Fibroblast of peridontal ligament (primary cell): ENCODE data around the gene NFIX.

ENCODE experiments used
- DNase-seq: peaks from one replicate; pipeline ENCODE4 v3.0.0-alpha.2; 2010; ENCODE audit errors: extremely low read depth

Gene NFIX

DNA sequence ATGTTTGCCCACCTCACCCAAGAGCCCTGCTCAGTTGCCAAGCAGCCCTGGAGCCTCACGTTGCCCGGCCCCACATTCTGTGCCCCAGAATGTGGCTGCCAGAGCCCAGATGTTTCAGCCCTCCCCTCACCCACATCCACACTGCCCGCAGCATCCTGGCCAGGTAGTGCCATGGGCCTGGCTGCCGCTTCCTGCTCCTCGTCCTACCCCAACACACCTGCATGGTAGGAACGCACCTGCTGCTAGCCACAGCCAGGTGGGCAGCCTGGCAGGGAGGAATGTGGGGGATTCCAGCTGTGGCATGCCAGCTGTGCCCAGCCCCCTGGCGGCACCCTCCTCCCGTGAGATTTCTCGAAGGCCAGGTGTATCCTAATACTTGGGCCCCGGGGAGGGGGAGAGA, 7.5 kb upstream of the NFIX start:
- DNase-seq: no peak

DNA sequence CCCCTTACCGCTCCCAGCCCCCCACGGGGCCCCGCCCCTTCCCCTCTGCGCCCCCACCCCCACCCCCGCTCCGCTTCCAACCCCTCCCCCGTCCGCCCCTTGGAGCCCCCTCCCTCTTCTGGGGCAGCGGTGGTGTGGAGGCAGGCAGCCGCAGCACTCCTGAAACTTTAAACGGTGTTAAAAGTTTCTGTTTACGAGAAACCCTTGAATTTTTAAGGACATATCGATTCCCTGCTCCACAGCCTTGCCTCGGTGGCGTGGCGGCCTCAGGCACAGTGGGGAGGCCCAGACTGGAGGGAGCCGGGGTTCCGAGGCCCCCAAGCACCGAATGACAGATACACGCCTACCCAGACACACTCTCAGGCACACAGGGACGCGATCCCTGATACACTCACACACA, 4.8 kb upstream of the NFIX start:
- DNase-seq: no peak

DNA sequence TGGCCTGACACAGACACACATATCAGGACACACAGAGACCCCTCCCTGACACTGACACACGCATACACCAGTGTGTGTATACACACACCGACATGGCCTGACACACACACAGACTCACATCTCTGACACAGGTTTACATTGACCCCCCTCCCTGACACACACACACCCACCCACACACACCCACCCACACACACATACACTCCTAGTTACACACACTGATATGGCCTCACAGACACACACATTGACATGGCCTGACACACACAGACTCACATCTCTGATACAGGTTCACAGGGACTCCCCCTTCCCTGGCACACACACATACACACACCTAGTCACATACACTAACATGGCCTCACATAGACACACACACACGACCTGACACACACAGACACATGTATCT, 4.4 kb upstream of the NFIX start:
- DNase-seq: no peak

DNA sequence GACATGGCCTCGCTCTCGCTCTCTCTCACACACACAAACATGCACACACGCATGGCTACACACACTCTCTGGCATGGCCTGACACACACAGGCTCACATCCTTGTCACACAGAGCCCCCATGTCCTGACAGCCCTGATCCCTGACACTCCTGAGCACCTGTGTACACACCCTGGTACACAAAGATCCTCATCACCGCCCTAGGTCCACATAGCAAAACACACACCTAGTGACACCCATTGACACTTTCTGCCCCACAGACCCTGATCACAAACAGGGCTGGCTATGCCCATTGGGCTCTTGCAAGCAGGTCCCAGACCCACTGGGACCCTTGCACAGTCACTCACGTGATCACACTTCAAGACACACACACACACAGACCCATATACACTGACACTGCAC, 4.0 kb upstream of the NFIX start:
- no peak for DNase-seq

DNA sequence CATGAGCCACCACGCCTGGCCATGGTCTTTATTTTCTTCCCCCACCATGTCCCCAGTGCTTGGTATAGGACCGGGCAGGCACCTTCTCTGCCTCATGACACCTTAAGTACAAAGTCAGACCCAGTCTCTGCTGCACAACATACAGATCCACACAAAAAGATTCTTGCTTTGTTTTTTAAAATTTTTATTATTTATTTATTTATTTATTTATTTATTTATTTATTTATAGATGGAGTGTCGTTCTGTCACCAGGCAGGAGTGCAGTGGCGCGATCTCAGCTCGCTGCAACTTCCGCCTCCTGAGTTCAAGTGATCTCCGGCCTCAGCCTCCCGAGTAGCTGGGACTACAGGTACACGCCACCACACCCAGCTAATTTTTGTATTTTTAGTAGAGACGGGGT, 2.5 kb upstream of the NFIX start:
- DNase-seq: no peak

DNA sequence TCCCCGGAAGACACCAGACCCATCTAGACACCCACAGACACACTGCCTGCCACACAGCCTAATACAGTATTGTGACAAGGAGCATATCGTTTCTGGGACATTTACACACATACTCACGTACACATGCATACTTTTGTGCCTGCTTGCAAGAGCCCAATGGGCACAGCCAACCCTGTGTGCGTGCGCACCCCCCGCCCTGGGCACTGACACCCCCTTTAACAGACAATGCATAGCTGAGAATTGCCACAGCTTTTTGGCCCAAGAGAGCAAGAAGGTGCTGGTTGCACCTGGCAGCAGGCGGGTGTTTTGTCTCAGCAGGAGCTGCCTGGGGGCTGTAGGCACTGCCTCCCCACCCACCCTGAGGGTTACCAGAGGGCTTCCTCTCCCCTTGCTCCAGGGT, 1.7 kb upstream of the NFIX start:
- no peak for DNase-seq

DNA sequence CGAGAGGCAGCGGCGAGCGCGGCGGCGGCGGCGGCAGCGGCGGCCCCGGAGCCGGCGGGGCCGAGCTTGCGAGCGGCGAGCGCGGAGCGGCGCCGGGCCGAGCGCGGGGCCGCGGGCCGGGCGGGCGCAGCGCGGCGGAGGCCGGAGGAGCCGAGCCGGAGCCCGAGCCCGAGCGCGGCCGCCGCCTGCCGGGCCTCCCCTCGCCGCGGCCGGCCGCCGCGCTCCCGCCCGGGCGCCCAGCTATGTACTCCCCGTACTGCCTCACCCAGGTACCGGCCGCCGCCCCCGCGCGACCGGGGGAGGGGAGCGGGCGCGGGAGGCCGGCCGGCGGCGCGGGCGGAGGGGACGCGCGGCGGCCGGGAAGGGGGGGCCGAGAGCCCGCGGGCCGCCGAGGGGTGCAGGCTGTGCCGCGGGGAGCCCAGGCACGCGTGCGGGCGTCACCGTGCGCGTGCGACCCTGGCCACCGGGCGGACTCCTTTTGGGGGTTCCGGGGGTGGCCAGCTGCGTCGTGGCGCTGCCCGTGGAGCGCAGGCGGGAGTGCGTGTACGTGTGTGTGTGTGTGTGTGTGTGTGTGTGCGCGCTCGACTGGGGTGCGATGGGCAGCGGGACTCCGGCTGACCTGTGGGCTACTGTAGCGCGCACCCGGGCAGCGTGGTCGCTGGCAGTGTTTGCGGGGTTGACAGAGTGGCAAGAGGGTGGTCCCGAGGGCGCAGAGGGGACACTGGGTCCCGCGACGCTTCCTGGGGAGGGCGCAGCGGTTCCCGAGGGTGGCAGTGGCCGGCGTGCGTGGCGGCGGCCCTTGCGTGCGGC, 526 bp downstream of the NFIX start:
- DNase-seq: no peak

DNA sequence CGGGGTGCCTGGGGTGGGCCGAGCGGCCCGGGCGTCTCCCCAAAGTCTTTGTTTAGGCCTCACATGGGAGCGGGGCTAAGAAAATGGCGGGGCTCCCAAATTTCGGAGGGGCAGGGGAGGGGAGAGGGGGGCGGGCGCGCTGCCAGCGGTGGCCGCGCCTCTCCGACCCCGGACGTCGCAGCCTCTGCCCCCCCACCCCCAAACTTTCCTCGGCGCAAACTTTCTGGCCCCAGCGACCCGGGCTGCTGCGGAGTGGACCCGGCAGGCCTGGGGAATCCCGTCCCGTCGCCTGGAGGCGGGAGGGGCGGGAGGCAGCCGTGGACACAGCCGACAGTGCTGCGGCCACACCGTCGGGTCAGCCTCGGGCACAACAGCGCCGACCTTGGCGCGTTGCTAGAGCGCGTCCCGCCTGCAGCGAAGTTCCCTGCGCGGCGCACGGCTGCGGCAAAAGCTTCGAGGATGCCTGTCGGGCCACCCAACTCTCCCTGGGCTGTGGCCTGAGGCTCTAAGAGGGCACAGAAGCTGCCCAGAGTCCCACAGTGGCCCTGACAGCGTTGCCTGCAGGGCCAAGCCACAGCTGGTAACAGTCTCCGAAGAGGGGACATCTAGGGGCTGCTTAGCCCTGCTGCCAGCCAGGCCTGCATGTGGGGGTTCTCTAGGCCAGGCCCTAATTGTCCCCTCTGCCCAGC, 1.3 kb downstream of the NFIX start:
- peak; percentile 33 for DNase-seq

DNA sequence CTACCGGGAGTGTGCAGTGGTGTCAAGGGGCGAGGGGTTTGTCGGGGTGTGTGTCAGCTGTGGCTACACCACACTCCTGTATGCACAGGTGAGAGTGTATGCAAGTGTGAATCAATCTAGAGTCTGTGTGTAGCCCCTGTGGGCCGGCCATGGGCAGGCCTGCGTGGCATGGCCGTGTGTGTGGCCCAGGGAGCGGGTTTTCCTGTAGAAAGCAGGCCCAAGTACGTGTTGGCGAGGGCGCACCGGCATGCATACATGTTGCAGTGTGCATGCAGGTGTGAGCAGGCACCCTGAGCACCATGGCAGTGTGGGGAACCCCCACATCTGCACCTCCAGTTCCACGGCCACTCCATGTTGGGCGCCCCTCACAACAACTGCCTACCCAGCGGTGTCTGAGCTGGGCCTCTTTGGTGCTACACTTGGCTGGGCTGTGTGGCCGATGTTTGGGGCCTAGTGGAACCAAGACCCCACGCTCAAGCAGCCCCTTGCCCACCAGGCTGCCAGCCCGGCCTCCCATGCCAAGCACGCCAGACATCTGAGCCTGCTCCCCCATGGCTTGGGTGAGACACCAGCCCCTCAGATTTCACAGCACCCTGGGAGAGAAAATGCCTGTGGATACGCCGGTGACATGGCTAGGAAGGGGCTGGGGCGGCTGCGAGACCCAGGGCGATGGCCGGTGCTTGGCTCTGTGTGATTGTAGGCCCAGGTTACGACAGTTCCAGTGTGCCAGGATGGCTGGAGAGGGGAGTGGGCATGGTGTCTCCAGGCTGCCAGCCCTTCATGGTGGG, 2.1 kb downstream of the NFIX start:
- no peak for DNase-seq

DNA sequence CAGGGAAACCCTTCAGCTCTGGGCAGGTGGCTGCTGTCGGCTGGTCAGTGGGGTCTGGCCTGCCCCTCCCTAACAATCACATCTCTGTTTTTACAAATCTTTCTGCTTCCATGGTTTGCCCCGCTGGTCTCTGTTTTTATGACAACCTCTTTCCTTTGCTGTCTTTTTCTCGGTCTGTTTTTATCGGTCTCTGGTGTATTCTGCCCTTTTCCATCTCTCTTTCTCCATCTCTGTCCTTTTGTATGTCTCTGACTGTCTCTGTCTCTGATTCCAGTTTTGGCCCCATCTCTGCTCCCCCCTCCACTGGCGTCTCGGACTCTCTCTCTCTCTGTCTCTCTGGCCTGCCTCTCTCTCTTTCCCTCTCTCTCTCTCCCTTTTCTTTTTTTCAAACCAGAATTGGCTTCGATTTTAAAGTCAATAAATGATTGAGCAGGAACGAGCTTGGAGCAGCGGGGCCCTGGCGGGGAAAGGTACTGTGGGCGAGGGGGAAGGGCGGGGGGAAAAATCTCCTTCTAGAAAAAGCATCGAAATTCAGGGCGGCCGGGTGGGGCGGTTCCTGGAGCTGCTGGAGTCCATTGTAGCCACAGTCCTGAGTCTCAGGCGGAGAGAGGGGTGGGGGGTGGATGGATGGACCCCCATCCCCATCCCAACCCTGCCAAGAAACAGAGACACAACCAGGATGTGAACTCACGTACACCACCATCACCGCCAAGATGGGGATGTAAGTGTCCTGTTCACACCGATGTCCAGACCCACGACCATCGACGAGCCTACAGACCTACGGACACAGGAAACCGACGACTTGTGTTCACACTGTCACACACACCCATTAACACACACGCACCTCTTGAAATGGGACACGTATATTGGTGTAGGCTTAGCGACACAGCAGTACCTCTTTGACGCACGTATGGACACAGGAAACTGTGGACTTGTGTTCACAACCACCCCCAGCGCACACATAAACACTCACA, 3.0 kb downstream of the NFIX start:
- DNase-seq: no peak

DNA sequence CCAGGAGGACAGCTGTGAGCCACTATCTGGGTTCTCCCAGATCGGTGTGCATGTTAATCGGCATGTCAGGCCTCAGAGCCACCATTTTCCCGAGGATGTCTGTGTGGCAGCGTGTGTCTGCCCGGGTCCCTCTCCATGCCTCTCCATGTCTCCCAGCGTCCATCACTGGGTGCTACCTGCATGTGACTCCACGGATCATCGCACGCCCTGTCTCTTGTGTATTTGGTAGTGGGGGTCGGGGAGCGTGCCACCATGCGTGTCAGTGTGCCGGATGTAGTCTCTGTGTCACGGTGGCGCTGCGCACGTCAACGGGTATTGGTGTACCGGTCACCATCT, 5.9 kb downstream of the NFIX start:
- no peak for DNase-seq

DNA sequence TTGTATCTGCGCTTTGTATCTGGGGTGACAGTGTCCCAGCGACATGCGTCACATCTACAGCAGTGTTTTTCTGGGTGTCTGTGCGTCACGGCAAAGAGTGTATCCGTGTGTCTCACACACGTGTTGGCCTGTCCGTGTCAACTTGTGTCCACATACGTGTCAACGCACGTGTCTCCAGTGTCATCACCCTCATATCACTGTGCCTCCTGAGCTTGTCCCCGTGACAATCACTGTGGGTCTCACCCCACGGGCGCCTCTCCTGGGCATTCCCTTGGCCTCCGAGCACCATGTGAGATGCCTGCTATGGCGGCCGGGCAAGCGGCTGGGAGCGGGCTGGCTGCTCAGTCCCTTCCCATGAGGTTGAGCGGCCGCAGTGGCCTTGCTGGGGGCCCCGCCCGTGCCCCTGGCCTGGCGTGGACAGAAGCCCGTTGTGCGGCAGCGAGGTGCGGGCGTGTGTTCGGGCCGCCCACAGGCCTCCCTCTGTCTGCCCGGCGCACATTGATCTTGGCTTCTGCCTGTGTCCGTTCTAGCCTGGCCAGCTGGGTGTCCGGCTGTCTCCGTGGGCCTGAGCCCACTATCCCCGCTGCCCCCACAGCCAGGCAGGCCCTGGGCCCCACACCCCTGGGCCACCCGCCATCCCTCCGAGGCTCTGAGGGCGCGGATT, 6.4 kb downstream of the NFIX start:
- no peak for DNase-seq

DNA sequence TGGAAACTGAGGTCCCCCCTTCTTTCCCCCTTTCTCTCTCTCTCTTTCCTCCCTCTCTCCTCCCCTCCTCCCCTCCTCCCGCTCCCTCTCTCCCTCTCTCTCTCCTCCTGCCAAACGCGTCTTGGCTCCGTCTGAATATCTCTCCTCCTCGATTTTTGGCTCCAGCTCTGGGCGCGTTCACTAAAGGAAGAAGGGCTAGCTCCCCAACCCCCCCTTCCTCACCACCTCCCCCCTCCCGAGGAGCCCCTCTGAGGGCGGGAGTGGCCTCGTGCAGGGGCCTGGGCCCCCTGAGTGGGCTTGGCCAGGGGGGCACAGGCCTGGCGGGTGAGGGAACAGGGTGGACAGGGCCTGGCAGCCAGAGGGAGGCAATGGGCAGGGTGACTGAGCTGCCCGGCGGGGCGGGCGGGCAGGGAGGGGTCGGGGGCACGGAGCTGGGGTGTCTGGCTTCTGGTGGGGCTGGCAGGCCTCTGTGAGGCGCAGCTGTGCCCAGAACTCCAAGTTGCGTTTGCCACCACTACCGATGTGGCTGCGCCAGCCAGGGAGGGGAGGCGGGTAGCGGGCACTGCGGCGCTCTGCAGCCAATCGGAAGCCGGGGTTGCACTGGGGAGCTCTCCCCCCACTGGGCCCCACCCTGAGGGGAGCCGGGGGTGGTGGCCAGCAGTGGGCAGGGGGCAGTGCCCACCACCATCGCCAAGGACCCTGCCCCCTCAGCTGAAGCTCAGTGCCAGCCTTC, 7.1 kb downstream of the NFIX start:
- DNase-seq: no peak

DNA sequence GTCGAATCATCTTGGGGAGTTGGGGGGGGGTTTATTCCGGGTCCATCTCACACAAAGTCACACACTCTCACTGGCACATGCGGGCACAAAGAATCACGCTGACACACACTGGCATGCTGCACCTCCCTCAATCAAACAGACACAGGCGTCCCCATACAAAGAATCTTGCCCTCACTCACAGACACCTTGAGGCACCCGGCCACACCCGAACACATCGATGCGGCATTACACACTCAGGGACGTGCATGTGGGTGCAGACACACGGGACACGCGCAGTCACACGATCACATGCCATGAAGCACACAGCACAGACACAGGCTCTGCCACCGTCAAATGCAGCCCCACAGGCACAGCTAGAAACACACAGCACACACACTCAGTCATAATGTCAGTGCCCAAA, 7.8 kb downstream of the NFIX start:
- no peak for DNase-seq

DNA sequence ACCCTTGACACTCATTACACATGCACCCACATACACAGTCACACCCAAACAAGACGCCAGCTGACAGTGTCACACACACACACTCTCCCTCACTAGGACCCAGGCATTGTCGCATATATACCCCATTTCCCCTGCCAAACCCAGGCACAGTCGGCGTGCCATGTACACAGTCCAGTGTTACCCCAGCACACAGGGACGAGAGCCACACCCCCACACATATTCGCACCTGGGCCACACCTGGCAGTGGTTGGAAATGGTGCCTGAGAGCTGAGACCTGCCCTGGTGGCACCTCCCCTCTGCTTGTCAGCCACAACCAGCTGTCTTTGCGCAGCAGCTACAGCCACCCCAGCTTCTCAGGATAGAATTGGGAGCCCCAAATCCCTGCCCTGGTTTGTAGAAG, 9.0 kb downstream of the NFIX start:
- no peak for DNase-seq

DNA sequence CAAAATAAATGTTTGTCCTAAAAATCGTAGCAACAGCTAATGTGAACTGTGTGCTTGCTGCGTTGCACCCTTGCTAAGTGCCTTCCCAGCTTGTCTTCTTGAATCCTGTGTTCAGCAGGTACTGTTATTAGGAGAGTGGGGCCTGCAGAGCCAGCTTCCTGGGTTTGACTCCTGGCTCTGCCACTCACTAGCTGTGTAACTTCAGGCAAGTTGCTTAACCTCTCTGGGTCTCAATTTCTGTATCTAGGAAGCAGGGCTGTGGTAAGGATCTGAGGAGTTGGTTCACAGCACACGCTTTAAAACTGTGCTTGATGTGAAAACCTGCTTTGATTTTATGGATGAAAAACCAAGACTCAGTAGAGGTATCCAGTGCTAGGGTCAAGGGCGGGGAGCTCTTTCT, 10.0 kb downstream of the NFIX start:
- no peak for DNase-seq

DNA sequence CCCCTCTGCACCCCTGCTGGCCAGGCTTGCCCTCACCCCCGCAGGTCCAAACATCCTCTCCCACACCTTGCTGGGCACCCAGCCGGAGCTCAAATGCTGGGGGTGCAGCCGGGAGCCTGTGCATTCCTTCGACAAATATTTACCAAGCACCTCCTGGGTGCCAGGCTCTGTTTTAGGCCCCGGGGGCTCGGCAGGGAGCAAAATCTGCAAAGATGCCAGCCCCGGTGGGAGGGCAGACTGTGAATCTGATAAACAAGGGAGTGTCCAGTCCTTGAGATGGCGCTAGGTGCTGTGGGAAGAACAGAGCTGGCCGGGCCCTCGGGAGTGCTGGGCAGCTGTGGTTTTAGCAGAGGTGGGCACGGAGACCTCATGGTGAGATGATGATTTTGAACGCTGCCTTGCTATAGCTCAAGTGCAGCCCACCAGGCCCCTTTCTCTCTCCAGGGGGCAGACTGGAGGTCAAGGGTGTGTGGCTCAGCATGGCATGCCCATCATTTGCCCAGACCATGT, 10.6 kb downstream of the NFIX start:
- no peak for DNase-seq

DNA sequence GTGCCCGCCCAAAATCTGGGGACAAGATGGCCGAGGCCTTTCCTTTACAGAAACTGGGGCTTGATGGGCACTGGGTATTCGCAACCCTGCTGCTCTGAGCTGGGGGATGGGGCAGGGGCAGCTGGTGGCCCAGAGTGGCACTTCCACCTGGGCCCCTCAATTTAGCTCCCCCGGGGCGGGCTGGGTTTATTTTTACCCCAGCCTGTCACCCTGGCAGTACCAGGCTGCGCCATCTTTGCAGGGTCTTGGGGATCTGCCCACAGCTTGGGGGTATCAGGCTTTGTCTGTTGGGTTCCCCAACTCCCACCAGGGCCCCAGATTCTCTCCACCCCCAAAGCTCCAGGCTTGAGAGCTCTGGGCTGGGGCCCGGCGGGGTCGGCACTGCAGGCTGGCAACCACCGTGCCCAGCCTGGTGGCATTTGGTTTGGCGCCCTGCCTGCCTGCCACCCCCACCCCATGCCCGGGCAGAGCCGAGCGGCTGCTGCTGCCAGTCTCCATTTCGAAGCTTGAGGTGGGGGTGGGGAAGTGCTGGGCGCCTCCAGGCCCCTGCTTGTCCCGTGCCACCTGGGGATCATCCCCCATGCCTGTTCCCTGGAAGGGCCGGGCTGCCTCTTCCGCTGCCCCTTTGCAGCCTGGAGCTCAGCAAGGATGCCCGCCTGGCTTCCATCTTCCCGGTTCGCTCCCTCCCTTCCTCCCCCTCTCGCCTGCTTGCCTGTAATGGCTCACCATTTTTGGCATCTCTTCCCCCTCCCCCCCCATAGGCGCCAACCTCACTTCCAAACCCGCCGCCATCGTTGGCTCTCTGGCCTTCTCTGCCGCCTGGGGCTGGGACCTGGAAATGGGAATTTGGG, 11.4 kb downstream of the NFIX start:
- DNase-seq: no peak

DNA sequence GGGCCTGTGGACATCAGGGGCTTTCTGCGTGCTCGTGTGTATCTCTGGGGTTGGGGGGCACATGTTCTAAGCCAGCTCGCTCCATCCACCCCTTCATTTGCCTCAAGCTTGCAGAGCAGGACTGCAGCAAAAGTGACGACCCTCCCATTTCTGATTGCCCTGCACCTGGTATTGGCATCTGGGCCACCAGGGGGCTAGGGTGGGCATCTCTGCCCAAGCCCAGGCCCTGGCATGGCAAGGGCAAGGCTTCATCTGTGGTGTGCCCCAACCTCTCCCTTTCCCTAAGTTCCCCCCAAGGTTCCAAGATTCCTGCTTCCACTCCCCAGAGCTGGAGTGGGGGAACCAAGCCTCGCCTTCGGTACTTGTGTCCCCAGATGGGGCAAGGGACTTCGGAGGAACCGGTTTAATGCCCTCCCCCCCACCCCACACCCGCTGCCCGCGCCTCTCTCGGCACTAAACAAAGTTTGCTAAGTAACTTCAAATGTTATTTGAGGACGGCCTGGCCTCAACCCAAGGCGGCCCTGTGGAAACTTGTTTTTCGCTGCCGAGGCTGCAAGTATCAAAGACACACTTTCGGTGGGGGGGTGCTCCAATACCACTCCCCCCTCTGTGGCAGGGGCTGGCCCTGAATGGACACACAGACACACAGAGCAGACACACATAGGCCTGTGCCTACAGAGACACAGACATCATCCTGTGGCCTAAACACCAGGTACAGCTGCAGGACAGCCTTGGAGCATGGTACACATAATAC, 12.2 kb downstream of the NFIX start:
- no peak for DNase-seq
